Transverse colon (tissue), 4 donors: Measurements from ENCODE around the gene COX5A. TPM values are rescaled to one million over a fixed set of nuclear protein-coding genes. Genes with fewer than 3 reads are reported as not detected.
"Not testable (repeated sequence)": the region's sequence is repeated elsewhere in the genome, so short reads cannot be mapped to it uniquely, and the experiment has no call there.

Source experiments
- DNase-seq: peaks from one replicate; pipeline ENCODE4 v3.0.0-alpha.2; 2019
- H3K27ac ChIP-seq, 4 donors: fragments of 200-600 bp; sonication (generic); 2 replicates each; pipeline ENCODE4 v1.5.1; 2016 to 2018; ENCODE audit warnings: inconsistent platforms in 4 of 4
- H3K27me3 ChIP-seq: fragments of 200-600 bp; sonication (generic); 2 replicates; pipeline ENCODE4 v1.5.1; 2017; ENCODE audit warnings: inconsistent platforms
- H3K36me3 ChIP-seq, 4 donors: fragments of 200-600 bp; sonication (generic); 2 replicates each; pipeline ENCODE4 v1.5.1; 2017 to 2019; ENCODE audit warnings: inconsistent platforms in 4 of 4
- H3K4me1 ChIP-seq, 4 donors: fragments of 200-600 bp; sonication (generic); 2 replicates each; pipeline ENCODE4 v1.5.1; 2017 to 2020; ENCODE audit warnings: inconsistent platforms in 4 of 4
- H3K4me3 ChIP-seq, 4 donors: fragments of 200-600 bp; sonication (generic); 1 replicate in 1 of 4; 2 replicates in 3 of 4; pipeline versions ENCODE4 v1.5.1 to v1.6.1; 2017 to 2019; ENCODE audit warnings: inconsistent platforms in 4 of 4
- H3K9me3 ChIP-seq, 2 donors: fragments of 200-600 bp; sonication (generic); 2 replicates each; pipeline ENCODE4 v1.5.1; 2017 to 2019; ENCODE audit warnings: inconsistent platforms in 2 of 2
- EP300 ChIP-seq: sonication (generic); formaldehyde crosslinking; IDR thresholded peaks from one replicate; pipeline ENCODE4 v1.6.1; 2017; ENCODE audit warnings: antibody characterized with exemption, low read depth
- POLR2A ChIP-seq: fragments of 450-650 bp; IDR thresholded peaks from one replicate; pipeline ENCODE4 v1.6.1; 2016; ENCODE audit warnings: antibody characterized with exemption, mild to moderate bottlenecking, moderate library complexity
- POLR2AphosphoS5 ChIP-seq, 3 donors: sonication (generic); formaldehyde crosslinking; IDR thresholded peaks; one replicate each; pipeline ENCODE4 v1.6.1; 2016; ENCODE audit warnings: antibody characterized with exemption in 3 of 3
- WGBS, 2 donors: methylation state at CpG; one replicate each; pipeline ENCODE4 v1.1.5; 2018; ENCODE audit warnings: low coverage in 1 of 2; 5-methylcytosine and 5-hydroxymethylcytosine counted together
- in situ Hi-C, 4 donors: fragments of 200-750 bp; cut with MboI; loops; one replicate each; pipeline versions ENCODE4 v1.15.0 to v1.15.1; 2017; ENCODE audit warnings: low sequenced_read_pairs in 3 of 4, low pct_ligation_motif_present in 1 of 4, low pct_unique_long_range_greater_than_20kb in 1 of 4
- intact Hi-C: fragments of 100-400 bp; cut with DNase I; formaldehyde crosslinking; loops from one replicate; pipeline ENCODE4 v1.15.1; 2023; ENCODE audit warnings: low total_unique reads
- total RNA-seq, 4 donors: library from RNA; depleted of rRNA; stranded (reverse); fragments of >200 nt; gene quantifications; one replicate each; pipeline ENCODE4 v1.1.0, GENCODE V29; 2016
- TF ChIP-seq, protein P1 (sequence below), 5 experiments: fragments of 200-600 bp in 3 of 5; fragments of 450-650 bp in 2 of 5; sonication (generic) in 3 of 5; IDR thresholded peaks; 1 replicate in 2 of 5; 2 replicates in 3 of 5; pipeline ENCODE4 v1.5.1; 2016 to 2017; ENCODE audit warnings: antibody characterized with exemption in 5 of 5, inconsistent platforms in 3 of 5, mild to moderate bottlenecking in 2 of 5, moderate library complexity in 1 of 5

COX5A gene
- total RNA-seq, 4 donors from 2014 or later: 135 to 437 (median 219) TPM

GRCh38 chr15:74895830-74896229 lies 42.0 kb downstream of the COX5A start:
- Histone ChIP-seq H3K27ac (no peak overlapping the region), H3K36me3 (peaks cover 0 to 18% (median 0%) of the 10 kb centered on the region in 4 donors), H3K9me3 (no peaks in the 10 kb centered on the region), H3K4me1 (peaks cover 3 to 25% (median 21%) of the 10 kb centered on the region in 4 donors), H3K27me3 (no peaks in the 10 kb centered on the region), H3K4me3 (no peak overlapping the region)
- TF ChIP-seq POLR2AphosphoS5 (IDR thresholded peaks at IDR 0.05) (no peak), EP300 (no peak), POLR2A (no peak)
- TF ChIP-seq, protein P1, sequence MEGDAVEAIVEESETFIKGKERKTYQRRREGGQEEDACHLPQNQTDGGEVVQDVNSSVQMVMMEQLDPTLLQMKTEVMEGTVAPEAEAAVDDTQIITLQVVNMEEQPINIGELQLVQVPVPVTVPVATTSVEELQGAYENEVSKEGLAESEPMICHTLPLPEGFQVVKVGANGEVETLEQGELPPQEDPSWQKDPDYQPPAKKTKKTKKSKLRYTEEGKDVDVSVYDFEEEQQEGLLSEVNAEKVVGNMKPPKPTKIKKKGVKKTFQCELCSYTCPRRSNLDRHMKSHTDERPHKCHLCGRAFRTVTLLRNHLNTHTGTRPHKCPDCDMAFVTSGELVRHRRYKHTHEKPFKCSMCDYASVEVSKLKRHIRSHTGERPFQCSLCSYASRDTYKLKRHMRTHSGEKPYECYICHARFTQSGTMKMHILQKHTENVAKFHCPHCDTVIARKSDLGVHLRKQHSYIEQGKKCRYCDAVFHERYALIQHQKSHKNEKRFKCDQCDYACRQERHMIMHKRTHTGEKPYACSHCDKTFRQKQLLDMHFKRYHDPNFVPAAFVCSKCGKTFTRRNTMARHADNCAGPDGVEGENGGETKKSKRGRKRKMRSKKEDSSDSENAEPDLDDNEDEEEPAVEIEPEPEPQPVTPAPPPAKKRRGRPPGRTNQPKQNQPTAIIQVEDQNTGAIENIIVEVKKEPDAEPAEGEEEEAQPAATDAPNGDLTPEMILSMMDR (IDR thresholded peaks at IDR 0.05): no peak
- in situ Hi-C loops: no loop called here
- DNase-seq: no peak
- WGBS, 2 donors: 96 to 100% methylated on average over 1 to 6 of the region's 6 CpGs
- intact Hi-C loops: loop anchor here (1.0 kb wide), 1 partner anchor 13 kb away; no protein-coding TSS in a partner anchor

GRCh38 chr15:74894383-74894782 lies 43.5 kb downstream of the COX5A start:
- 97 to 100% methylated on average over 2 to 7 of the region's 7 CpGs for WGBS, 2 donors
- H3K4me3 ChIP-seq, intact Hi-C loops, H3K36me3 ChIP-seq, H3K27ac ChIP-seq, in situ Hi-C loops, H3K27me3 ChIP-seq, H3K9me3 ChIP-seq, DNase-seq: not testable (repeated sequence)
- H3K4me1 ChIP-seq: peaks cover 3 to 34% (median 29%) of the 10 kb centered on the region in 4 donors

DNA sequence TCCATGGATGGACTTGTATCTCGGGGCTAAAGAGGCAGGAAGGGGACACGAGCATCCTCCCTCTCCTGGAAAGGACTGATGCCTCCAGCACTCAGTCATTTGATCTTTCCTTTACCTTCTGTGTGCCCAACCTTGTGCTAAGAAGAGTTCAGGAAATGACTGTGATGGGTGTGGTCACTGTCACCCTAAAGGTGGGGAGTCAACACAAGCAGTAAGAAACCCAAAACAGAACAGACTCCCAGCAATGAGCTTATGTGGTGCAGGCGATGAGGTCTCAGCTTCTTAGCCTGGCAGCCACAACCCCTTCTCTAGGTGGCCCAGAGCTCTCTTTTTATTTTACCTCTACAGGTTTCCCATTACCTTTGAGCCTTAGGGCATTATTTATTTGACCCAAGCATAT lies 44.2 kb downstream of the COX5A start:
- DNase-seq: no peak
- no peaks in the 10 kb centered on the region for H3K9me3 ChIP-seq
- peaks cover 3 to 42% (median 32%) of the 10 kb centered on the region in 4 donors for H3K4me1 ChIP-seq
- H3K36me3 ChIP-seq: no peaks in the 10 kb centered on the region
- 60 to 75% methylated on average over 1 to 3 of the region's 3 CpGs for WGBS, 2 donors
- no peak overlapping the region for H3K4me3 ChIP-seq
- H3K27me3 ChIP-seq: no peaks in the 10 kb centered on the region
- H3K27ac ChIP-seq: no peak overlapping the region
- no peak for TF ChIP-seq POLR2AphosphoS5 (IDR thresholded peaks at IDR 0.05)
- TF ChIP-seq, protein P1 (IDR thresholded peaks at IDR 0.05): no peak
- TF ChIP-seq EP300: no peak
- TF ChIP-seq POLR2A: no peak
- in situ Hi-C loops: no loop called here
- intact Hi-C loops: no loop called here

- no peaks in the 10 kb centered on the region for H3K9me3 ChIP-seq
Observed at GRCh38 chr15:74892931-74893330, 44.9 kb downstream of the COX5A start.

More at GRCh38 chr15:74892931-74893330, 44.9 kb downstream of the COX5A start:
- H3K4me3 ChIP-seq: no peak overlapping the region
- TF ChIP-seq EP300 (no peak), POLR2A (no peak), POLR2AphosphoS5 (IDR thresholded peaks at IDR 0.05) (no peak)
- TF ChIP-seq, protein P1 (IDR thresholded peaks at IDR 0.05): no peak
- peak overlapping the region in 2 of 4 donors; percentile 84 to 89 for H3K27ac ChIP-seq
- no peak for DNase-seq
- H3K27me3 ChIP-seq: no peaks in the 10 kb centered on the region
- intact Hi-C loops: no loop called here
- in situ Hi-C loops: no loop called here
- no peaks in the 10 kb centered on the region for H3K36me3 ChIP-seq
- peaks cover 3 to 42% (median 32%) of the 10 kb centered on the region in 4 donors for H3K4me1 ChIP-seq
- WGBS, 2 donors: 93% methylated on average over 2 of the region's 2 CpGs; no CpG with 5 or more reads in 1 of the 2 donors
